OCI-LY3 (cell line): ENCODE measurements around the gene HIVEP2.
A peak's percentile ranks its signal among the peaks of the same experiment; 100 is the strongest.

ENCODE experiments used
- CTCF ChIP-seq: fragments of 200-600, 300-600 bp; sonication (generic); IDR thresholded peaks from 2 replicates; pipeline ENCODE4 v1.5.1; 2014; ENCODE audit warnings: antibody characterized with exemption, low read length, low read depth
- EZH2phosphoT487 ChIP-seq: fragments of 200-600 bp; shearing (Covaris generic); IDR thresholded peaks from 2 replicates; pipeline ENCODE4 v1.6.1; 2018; ENCODE audit warnings: antibody characterized with exemption, mixed run types, low read depth

GRCh38 chr6:142886431-142887170, 58.4 kb downstream of the HIVEP2 start:
- TF ChIP-seq CTCF (peak; percentile 46), EZH2phosphoT487 (no peak)
